HG03460 (cell line): ENCODE data around the gene KLHL24.
A peak's percentile ranks its signal among the peaks of the same experiment; 100 is the strongest.
"Not testable (repeated sequence)": the region's sequence is repeated elsewhere in the genome, so short reads cannot be mapped to it uniquely, and the experiment has no call there.

Source experiments
- ATAC-seq: cut with Tn5 transposase; IDR thresholded peaks from one replicate; pipeline ENCODE4 v1.9.1; 2021; ENCODE audit not compliant: unreplicated experiment

The KLHL24 gene, protein sequence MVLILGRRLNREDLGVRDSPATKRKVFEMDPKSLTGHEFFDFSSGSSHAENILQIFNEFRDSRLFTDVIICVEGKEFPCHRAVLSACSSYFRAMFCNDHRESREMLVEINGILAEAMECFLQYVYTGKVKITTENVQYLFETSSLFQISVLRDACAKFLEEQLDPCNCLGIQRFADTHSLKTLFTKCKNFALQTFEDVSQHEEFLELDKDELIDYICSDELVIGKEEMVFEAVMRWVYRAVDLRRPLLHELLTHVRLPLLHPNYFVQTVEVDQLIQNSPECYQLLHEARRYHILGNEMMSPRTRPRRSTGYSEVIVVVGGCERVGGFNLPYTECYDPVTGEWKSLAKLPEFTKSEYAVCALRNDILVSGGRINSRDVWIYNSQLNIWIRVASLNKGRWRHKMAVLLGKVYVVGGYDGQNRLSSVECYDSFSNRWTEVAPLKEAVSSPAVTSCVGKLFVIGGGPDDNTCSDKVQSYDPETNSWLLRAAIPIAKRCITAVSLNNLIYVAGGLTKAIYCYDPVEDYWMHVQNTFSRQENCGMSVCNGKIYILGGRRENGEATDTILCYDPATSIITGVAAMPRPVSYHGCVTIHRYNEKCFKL

DNA sequence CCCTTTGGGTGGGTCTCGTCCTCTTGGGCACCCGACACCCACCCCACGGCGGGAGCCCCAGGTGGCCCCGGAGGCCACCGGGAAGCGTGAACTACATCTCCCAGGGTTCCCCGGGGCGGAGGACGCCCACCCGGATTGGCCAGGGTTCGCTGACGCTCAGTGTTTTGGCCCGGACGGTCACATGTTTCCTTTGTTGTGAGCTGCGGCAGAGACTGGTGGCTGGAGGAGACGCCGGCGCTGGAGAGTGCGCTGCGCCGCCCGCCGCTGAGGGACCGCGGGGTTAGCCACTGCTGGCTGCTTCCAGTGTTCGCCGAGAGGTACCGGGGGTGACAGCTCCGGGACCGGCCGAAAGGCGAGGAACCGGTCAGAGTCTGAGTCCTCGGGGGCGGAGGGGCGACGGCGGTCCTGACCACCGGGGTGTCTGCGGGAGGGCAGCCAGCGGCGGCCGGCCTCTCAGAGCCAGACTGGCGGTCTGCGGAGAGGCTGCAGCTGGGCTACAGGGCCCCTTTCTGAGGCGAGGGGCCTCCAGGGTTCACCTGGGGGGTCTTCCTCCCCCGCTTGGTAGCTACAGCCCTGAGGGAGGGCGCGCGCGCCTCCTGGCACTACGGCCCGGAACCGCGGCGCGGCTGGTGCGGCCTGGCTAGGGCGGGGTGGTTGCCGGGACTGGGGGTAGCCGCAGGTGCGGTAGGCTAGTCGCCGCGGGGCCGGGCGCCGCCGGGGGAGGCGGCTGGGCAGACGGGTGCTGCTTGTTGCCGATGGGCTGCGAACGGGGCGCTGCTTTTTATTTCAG is at the start of gene KLHL24:
Gene KLHL24 (plus strand): TSS at position 193 of the 790 bp plus-strand sequence. CDS start 14,734 bp downstream, outside the sequence.
- ATAC-seq: peak; percentile 91

DNA sequence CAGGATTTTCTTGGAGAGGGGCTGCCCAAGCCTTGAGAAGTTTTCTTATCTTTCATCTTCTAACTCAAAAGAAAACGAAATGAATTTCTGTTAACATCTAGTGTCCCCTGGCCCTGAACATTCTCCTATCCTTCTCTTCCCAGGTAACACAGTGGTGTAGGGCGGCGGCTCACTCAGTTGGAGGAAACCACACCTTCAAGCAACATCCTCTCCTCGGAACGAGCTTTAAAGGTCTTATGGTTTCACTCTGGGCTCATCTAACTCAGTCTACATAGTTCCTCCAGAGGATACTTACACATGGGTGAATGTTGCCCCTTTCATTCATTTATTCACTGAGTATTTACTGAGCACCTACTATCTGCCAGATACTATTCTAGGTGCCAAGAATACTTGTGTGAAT is 48.9 kb upstream of the KLHL24 start:
- ATAC-seq: no peak

DNA sequence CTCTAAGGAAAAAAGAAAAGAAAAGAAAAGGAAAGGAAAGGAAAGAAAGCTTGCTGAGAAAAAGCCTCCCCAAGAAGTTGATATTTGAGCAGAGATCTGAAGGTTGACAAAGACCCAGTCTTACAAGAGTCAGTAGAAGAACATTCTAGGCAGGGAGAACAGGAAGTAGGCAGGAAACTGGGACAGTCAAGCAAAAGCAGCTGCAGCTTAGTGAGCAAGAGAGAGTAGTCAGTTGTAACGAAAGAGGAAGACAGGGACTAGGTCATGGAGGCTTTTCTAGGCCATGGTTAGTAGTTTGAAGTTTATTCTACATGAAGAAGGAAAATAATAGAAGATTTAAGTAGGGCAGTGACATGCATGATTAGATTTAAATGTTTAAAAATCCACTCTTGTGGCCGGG is 48.1 kb upstream of the KLHL24 start:
- ATAC-seq: no peak

GRCh38 chr3:183590442-183590841 is 45.0 kb upstream of the KLHL24 start:
- ATAC-seq: no peak

DNA sequence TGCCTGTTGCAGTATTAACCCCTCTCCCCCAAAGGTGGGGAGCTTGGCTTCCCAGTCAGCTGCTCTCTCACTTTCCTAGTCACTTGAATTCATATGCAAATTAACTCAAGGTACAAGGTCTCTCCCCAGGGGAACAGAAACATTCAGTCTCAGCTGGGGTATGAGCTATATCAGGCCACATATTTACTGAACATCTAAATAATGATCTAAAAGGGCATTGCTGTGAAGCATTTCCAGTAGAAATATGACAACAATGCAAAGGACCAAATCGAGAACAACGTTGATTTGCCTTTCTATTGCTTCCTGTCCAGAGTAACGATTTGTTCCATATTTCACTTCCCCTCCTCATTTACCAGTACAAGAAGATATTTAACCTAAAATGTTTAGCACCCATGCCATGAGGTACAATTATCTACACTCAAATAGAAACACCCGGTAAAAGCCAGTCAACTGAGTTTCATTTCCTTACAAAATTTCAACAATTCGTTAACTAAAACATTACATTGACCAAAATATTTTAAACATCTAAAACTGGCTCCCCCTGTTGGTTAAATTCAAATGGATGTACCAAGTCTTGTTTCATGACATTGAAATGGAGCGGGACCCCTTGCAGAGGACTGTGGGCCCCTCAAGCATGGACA is 43.4 kb upstream of the KLHL24 start:
- ATAC-seq: peak; percentile 95

GRCh38 chr3:183592821-183593220 is 42.6 kb upstream of the KLHL24 start:
- no peak for ATAC-seq

- ATAC-seq: no peak
Measured at GRCh38 chr3:183594636-183595035, 40.8 kb upstream of the KLHL24 start.

GRCh38 chr3:183597959-183598358 is 37.5 kb upstream of the KLHL24 start:
- ATAC-seq: no peak

DNA sequence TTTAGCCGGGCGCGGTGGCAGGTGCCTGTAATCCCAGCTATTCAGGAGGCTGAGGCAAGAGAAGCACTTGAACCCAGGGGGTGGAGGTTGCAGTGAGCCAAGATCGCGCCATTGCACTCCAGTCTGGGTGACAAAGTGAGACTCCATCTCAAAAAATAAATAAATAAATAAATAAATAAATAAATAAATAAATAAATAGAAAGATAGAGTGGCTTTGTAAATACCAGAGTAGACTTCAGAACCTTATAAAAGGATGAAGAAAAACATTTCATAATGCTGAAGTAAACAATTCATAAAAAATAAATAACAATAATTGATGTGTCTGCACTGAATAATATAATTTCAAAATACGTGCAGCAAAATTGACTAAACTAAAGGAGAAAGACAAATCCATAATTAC is 24.1 kb upstream of the KLHL24 start:
- not testable (repeated sequence) for ATAC-seq

GRCh38 chr3:183613366-183614285 is 21.8 kb upstream of the KLHL24 start:
- no peak for ATAC-seq

DNA sequence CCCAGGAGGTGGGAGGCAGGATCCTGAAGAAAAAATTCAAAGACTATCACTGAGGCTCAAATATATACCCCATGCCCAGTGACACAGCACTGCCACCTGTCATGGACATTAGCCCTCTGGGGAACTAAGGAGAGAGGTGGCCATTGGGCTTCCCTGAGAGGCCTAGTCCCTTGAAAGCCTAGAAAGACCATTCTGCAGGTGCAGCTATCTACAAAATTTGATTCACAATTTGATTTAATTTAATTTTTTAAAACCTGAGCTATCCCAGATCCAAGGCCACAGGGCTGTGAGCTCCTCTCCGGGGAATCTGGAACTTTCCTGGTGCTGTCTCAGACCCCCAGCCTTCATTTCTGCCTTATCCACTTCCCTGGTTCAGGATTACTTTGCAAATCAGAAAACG is 16.9 kb upstream of the KLHL24 start:
- no peak for ATAC-seq

GRCh38 chr3:183619010-183619409 is 16.4 kb upstream of the KLHL24 start:
- ATAC-seq: no peak

DNA sequence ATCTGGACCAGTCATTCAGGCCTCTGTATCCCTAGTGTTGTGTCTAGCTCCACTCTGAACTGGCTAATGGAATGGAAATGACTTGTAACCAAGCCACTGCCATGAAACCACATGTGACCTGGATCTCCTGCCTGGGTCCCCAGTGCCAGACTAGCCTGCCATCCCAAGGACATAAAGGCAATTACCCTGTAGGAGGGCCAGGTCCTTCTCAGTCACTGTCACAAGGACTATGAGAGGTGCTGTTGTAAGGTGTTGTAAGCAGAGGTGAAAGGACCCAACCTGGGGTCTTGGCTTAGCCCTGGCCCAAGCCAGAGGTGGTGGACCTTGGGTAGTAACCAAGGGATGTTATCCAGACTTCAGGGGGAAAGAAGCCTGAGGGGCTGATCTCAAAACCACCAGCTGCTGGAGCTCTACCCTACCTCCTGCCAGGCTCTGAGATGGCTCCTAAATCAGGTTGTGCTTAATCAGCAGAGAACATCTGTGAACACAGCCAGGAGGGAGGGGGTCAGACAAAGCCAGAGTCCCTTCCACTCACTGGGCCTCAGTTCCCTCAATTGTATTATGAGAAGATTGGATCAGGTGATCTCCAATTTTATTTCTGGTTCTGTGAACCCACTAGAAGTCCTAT is 15.7 kb upstream of the KLHL24 start:
- no peak for ATAC-seq

DNA sequence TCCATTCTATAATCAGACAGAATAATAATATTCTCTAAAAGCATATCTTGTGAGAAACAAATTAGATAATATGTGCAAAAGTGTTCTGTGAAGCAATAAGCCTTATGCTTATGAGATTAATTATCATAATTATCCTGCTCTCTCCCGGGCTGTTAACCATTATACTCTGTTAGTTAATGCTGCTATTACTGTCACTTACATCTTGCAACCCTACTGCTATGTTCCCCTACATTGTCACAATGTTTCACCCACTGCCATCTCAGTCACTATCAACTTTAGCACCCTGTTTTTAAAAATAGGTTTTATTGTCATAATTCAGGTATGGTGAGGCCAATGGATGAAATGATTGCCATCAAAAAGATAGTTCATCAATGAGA is 15.2 kb upstream of the KLHL24 start:
- no peak for ATAC-seq

DNA sequence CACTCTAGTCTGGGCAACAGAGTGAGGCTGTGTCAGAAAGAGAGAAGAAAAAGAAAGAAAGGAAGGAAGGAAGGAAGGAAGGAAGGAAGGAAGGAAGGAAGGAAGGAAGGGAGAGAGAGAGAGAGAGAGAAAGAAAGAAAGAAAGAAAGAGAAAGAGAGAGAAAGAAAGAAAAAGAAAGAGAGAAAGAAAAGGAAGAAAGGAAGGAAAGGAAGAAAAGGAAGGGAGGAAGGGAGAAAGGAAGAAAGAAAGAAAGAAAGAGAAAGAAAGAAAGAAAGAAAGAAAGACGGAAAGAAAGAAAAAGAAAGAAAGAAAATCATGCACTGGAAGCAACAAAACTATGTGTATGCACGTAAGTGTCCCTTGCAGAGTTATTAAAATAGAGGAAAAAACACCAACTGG is 12.9 kb upstream of the KLHL24 start:
- not testable (repeated sequence) for ATAC-seq

DNA sequence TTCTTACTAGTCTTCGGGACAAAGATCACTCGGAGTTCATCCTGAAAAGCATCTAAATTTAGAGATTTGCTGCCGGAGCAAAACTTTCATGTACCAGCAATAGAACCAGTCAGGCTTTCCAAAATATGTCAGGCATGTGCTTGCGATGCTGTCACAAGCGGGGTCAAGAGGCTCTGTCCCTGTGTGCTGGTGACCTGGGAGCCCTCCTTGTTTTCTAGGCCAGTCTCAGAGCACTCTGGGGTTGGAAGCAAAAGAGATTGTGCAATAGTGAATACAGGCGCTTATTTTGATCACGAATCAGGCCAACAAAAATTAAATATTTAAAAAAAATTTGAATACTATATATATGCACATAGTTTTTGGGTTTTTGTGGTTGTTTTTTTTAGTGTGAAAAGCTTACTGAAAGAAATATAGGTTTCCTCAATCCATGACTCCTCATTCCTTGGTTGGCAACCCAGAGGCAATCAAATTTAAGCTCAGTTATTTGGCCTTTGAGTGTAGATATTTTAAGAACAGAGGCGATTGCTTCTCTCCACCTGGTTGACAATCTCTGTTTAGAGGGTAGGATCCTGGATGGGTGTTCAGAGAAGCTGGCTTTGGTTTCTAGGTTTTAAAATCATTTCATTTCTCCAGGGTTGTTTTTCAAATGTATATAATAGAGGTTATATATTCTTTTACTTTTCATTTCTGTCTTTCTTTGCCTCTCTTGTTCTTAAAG is 8.4 kb upstream of the KLHL24 start:
- no peak for ATAC-seq

GRCh38 chr3:183629546-183630301 is 5.7 kb upstream of the KLHL24 start:
- no peak for ATAC-seq

DNA sequence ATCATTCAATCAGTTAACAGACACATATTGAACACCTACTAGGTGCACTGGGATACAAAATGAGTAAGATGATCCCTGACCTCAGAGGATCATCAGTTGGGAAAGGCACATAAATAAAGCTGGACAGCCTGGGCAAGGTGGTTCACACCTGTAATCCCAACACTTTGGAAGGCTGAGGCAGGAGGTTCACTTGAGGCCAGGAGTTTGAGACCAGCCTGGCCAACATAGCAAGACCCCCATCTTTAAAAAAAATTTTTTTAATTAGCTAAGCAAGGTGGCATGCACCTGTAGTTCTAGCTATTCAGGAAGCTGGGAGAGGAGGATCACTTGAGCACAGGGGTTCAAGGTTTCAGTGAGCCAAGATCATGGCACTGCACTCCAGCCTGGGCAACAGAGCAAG is 3.7 kb upstream of the KLHL24 start:
- no peak for ATAC-seq
